Activated naive CD4-positive, alpha-beta T cell treated with anti-CD3 and anti-CD28 coated beads, Interleukin-2, amount 50 U/mL, for 24 hours (primary cell): Measurements from ENCODE around the gene UBR3.
"Not testable (repeated sequence)": the region's sequence is repeated elsewhere in the genome, so short reads cannot be mapped to it uniquely, and the experiment has no call there.

Experiments used
- H3K27ac Mint-ChIP-seq: one replicate; pipeline ENCODE4 v1.8.0; 2021; ENCODE audit warnings: mild to moderate bottlenecking, mixed read lengths
- H3K27me3 Mint-ChIP-seq: one replicate; pipeline ENCODE4 v1.8.0; 2021; ENCODE audit warnings: mixed read lengths
- H3K36me3 Mint-ChIP-seq: one replicate; pipeline ENCODE4 v1.8.0; 2021; ENCODE audit warnings: mixed read lengths
- H3K4me1 Mint-ChIP-seq: one replicate; pipeline ENCODE4 v1.8.0; 2021; ENCODE audit warnings: mixed read lengths
- H3K4me3 Mint-ChIP-seq: one replicate; pipeline ENCODE4 v1.8.0; 2021; ENCODE audit warnings: mild to moderate bottlenecking, mixed read lengths
- H3K9me3 Mint-ChIP-seq: one replicate; pipeline ENCODE4 v1.8.0; 2021; ENCODE audit warnings: mixed read lengths

UBR3 gene

GRCh38 chr2:169887120-169887519 lies 59.9 kb downstream of the UBR3 start:
- no peak overlapping the region for H3K27ac Mint-ChIP-seq
- H3K4me1 Mint-ChIP-seq: no peaks in the 10 kb centered on the region
- no peaks in the 10 kb centered on the region for H3K9me3 Mint-ChIP-seq
- peaks cover 5% of the 10 kb centered on the region for H3K36me3 Mint-ChIP-seq
- H3K27me3 Mint-ChIP-seq: no peaks in the 10 kb centered on the region
- no peak overlapping the region for H3K4me3 Mint-ChIP-seq

DNA sequence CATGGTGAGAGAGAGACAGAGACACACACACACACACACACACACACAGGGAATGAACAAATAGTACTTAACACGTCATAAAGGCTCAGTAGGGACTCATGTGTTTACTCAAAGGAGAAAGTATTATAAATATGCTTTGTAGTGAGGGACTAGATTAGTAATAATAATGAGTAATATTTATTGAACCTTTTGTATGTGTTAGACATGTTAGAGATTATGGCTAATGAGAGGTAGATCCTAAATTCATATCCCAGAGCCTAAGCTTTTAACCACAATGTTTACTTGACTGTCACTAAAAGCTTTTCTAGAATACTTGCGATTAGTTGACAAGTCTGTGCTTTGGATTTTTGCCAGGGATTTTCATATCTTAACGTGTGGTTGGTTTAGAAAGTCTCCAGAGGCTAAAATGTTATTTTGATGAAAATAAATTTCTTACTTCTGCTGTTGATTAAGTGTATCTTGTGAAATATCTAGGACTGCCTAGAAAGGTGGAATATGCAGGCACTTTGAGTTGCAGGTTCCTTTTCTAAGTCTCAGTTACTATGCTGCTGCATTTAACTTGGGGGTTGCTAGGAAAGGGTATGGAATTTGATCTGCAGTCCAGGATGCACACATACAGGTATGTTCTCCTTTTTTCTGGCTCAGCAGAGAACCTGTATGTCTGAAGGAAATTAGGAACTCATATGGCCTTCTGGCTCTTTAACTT lies 64.5 kb downstream of the UBR3 start:
- Mint-ChIP-seq H3K27ac (no peak overlapping the region), H3K36me3 (peaks cover 9% of the 10 kb centered on the region), H3K9me3 (no peaks in the 10 kb centered on the region), H3K4me3 (no peak overlapping the region), H3K4me1 (no peaks in the 10 kb centered on the region), H3K27me3 (no peaks in the 10 kb centered on the region)

DNA sequence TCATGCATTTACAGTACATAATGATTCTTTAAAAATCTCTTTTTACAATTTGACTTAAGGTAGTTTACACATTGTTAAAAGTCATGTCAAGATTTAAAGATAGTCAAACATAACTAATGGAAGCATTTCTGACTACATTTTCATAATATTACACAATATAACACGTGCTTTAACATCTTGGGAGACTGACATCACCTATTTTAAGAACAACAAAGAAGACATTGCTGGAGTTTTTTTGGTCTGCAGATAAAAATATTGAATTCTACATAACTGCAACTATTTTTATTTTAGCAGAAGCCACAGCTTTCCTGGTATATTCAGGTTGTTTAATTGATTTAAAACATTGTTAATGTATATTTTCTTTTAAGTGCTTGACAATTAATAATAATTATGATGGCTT lies 65.7 kb downstream of the UBR3 start:
- no peak overlapping the region for H3K4me3 Mint-ChIP-seq
- peaks cover 9% of the 10 kb centered on the region for H3K36me3 Mint-ChIP-seq
- H3K27me3 Mint-ChIP-seq: no peaks in the 10 kb centered on the region
- no peaks in the 10 kb centered on the region for H3K4me1 Mint-ChIP-seq
- no peak overlapping the region for H3K27ac Mint-ChIP-seq
- H3K9me3 Mint-ChIP-seq: no peaks in the 10 kb centered on the region

- Mint-ChIP-seq H3K4me3 (no peak overlapping the region), H3K9me3 (no peaks in the 10 kb centered on the region), H3K27me3 (no peaks in the 10 kb centered on the region), H3K27ac (no peak overlapping the region), H3K4me1 (no peaks in the 10 kb centered on the region), H3K36me3 (peaks cover 9% of the 10 kb centered on the region)
Measured at GRCh38 chr2:169895294-169895985, 68.2 kb downstream of the UBR3 start.

- Mint-ChIP-seq H3K27ac (no peak overlapping the region), H3K27me3 (no peaks in the 10 kb centered on the region), H3K9me3 (no peaks in the 10 kb centered on the region), H3K36me3 (peaks cover 14% of the 10 kb centered on the region), H3K4me3 (no peak overlapping the region), H3K4me1 (no peaks in the 10 kb centered on the region)
Measured at GRCh38 chr2:169897834-169898233, 70.6 kb downstream of the UBR3 start.

- not testable (repeated sequence) for H3K4me3 Mint-ChIP-seq, H3K9me3 Mint-ChIP-seq, H3K27ac Mint-ChIP-seq, H3K4me1 Mint-ChIP-seq, H3K27me3 Mint-ChIP-seq
- H3K36me3 Mint-ChIP-seq: peaks cover 14% of the 10 kb centered on the region
Measured at GRCh38 chr2:169900103-169900502, 72.8 kb downstream of the UBR3 start.

GRCh38 chr2:169900686-169901085 lies 73.4 kb downstream of the UBR3 start:
- no peak overlapping the region for H3K4me3 Mint-ChIP-seq
- no peaks in the 10 kb centered on the region for H3K9me3 Mint-ChIP-seq
- H3K36me3 Mint-ChIP-seq: peaks cover 9% of the 10 kb centered on the region
- no peak overlapping the region for H3K27ac Mint-ChIP-seq
- no peaks in the 10 kb centered on the region for H3K27me3 Mint-ChIP-seq
- H3K4me1 Mint-ChIP-seq: no peaks in the 10 kb centered on the region

DNA sequence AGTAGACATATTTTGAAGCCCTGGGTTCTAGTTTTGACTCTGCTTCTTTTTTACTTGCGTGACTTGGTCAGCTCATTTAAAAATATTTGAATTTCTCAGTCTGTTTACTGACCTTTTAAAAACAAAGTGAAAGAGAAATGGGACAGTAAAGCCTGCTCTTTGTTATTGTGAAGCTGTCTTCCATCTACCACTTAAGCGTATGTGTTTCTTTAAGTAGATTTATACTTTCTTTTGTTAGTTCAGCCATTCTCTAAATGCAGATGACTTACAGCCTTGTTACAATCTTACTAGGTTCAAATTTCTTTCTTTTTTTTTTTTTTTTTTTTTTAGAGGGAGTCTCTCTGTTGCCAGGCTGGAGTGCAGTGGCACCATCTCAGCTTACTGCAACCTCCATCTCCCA lies 79.5 kb downstream of the UBR3 start:
- Mint-ChIP-seq H3K9me3 (no peaks in the 10 kb centered on the region), H3K4me1 (no peaks in the 10 kb centered on the region), H3K4me3 (no peak overlapping the region), H3K36me3 (peaks cover 11% of the 10 kb centered on the region), H3K27me3 (no peaks in the 10 kb centered on the region), H3K27ac (no peak overlapping the region)

DNA sequence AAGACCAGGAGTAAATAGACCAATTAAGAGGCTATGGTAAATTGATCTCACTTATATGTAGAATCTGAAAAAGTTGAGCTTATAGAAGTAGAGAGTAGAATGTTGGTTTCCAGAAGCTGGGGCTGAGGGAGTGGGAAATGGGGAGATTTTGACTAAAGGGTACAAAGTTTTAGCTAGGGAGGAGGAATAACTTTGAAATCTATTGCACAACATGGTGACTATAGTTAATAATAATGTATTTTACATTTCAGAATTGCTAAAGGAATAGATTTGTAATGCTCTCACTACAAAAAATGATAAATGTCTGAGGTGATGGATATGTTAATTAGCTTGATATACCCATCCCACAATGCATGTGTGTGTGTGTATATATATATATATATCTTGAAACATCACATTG lies 82.1 kb downstream of the UBR3 start:
- no peak overlapping the region for H3K4me3 Mint-ChIP-seq
- no peaks in the 10 kb centered on the region for H3K27me3 Mint-ChIP-seq
- H3K9me3 Mint-ChIP-seq: no peaks in the 10 kb centered on the region
- peaks cover 13% of the 10 kb centered on the region for H3K36me3 Mint-ChIP-seq
- H3K27ac Mint-ChIP-seq: no peak overlapping the region
- no peaks in the 10 kb centered on the region for H3K4me1 Mint-ChIP-seq

GRCh38 chr2:169910109-169910799 lies 83.0 kb downstream of the UBR3 start:
- H3K4me1 Mint-ChIP-seq: no peaks in the 10 kb centered on the region
- H3K9me3 Mint-ChIP-seq: no peaks in the 10 kb centered on the region
- H3K27me3 Mint-ChIP-seq: no peaks in the 10 kb centered on the region
- H3K36me3 Mint-ChIP-seq: peaks cover 13% of the 10 kb centered on the region
- no peak overlapping the region for H3K4me3 Mint-ChIP-seq
- H3K27ac Mint-ChIP-seq: no peak overlapping the region

DNA sequence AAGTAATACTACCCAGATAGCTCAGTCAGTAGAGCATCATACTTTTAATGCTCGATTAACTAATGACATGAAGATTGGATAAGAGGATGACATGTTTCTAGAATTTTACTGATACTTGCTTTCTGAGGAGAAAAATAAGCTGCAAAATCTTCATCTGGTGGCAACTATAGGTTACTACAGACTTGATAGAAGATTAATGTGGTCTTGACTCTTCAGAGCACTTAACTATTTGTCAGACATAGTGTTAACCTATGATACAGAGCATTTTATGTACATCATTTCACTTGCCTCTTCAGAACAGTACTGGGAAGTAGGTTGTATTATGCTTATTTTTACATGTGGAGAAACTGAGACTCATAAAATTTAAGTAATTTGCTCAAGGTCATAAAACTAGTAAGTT lies 83.9 kb downstream of the UBR3 start:
- H3K4me1 Mint-ChIP-seq: no peaks in the 10 kb centered on the region
- no peaks in the 10 kb centered on the region for H3K9me3 Mint-ChIP-seq
- H3K27me3 Mint-ChIP-seq: no peaks in the 10 kb centered on the region
- H3K27ac Mint-ChIP-seq: no peak overlapping the region
- no peak overlapping the region for H3K4me3 Mint-ChIP-seq
- H3K36me3 Mint-ChIP-seq: peaks cover 13% of the 10 kb centered on the region

GRCh38 chr2:169916623-169917022 lies 89.4 kb downstream of the UBR3 start:
- no peaks in the 10 kb centered on the region for H3K4me1 Mint-ChIP-seq
- no peak overlapping the region for H3K4me3 Mint-ChIP-seq
- H3K27me3 Mint-ChIP-seq: no peaks in the 10 kb centered on the region
- H3K36me3 Mint-ChIP-seq: peaks cover 21% of the 10 kb centered on the region
- no peaks in the 10 kb centered on the region for H3K9me3 Mint-ChIP-seq
- H3K27ac Mint-ChIP-seq: no peak overlapping the region

DNA sequence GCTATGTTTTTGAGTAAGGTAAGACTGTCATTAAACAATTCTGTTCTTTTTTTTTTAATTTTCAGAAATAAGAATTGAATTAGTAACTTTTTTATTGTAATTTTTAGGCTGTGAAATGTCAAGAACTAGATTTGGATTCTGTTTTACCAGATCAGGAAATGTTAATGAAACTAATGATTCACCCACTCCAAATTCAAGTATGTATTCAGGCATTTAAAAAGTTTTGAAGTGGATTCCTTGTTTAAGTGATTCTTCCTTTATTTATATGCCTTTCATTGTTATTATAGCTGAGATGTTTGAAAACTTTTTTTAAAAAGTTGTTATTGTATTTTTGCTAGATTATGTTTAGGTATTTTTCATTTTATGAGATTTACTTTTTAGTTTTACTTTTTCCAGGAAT lies 96.7 kb downstream of the UBR3 start:
- Mint-ChIP-seq H3K36me3 (peaks cover 7% of the 10 kb centered on the region), H3K4me1 (no peaks in the 10 kb centered on the region), H3K9me3 (no peaks in the 10 kb centered on the region), H3K27ac (no peak overlapping the region), H3K4me3 (no peak overlapping the region), H3K27me3 (no peaks in the 10 kb centered on the region)

DNA sequence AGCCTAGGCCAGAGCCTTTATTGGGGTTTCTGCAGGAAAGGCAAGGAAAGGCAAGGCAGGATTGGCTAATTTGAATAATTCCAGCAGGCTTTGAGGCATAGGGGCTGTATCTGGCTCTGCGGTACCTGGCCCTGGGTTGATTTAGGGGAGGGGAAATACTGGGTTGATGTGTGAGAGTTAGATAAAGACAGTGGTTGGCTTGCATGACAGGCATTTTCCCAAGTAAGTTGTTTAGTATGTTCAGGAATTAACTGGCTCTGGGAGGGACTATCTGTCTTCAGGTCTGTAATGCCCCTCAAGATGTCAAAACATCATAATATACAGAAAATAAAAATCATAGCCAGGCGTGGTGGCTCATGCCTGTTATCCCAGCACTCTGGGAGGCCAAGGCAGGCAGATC lies 98.7 kb downstream of the UBR3 start:
- H3K36me3 Mint-ChIP-seq: peaks cover 3% of the 10 kb centered on the region
- no peaks in the 10 kb centered on the region for H3K9me3 Mint-ChIP-seq
- peak overlapping the region; percentile 77 for H3K27ac Mint-ChIP-seq
- no peak overlapping the region for H3K4me3 Mint-ChIP-seq
- no peaks in the 10 kb centered on the region for H3K27me3 Mint-ChIP-seq
- no peaks in the 10 kb centered on the region for H3K4me1 Mint-ChIP-seq

DNA sequence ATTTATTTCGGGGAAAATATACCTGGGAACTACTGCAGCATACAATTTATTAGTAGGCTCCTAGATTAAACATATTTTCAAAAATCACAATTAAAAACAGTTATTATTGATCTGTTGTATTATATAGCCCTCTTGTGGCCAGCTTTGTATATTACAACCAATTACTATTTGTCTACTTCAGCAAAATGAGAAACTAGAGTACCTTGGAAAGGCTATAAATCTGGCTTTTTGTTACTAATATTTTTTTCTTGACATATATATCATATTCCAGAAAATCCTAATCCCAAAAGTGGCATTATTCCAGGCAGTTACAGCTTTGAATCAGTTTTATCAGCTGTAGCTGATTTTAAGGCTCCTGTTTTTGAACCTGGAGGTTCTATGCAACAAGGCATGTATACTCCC lies 101.2 kb downstream of the UBR3 start:
- H3K36me3 Mint-ChIP-seq: peaks cover 3% of the 10 kb centered on the region
- H3K9me3 Mint-ChIP-seq: no peaks in the 10 kb centered on the region
- no peaks in the 10 kb centered on the region for H3K4me1 Mint-ChIP-seq
- H3K4me3 Mint-ChIP-seq: no peak overlapping the region
- no peaks in the 10 kb centered on the region for H3K27me3 Mint-ChIP-seq
- no peak overlapping the region for H3K27ac Mint-ChIP-seq

DNA sequence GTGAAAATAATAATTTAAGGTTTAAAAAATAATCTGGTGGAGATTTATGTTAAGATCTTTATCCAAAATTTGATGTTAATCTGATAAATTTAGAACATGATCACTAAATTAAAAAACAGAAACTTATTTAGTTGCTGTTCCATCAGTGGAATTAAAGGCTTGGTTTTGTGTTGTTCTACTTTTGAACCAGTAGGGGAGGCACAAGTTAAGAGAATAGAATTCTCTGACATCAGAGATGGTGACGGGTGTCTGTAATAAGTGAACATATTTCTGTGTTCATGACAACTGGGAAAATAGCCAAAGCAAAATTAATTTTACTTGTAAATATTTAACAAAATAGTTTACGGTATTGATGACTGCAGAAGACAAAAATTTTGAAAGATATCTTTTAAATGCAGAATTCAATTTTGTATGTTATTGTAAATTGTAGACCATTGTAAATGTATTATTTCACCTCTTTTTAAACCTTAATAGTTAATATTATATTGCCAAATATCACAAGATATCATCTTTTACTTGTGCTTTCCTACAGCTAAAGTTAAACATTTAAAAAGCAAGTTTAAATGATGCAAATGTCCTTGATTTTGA lies 106.0 kb downstream of the UBR3 start:
- no peaks in the 10 kb centered on the region for H3K9me3 Mint-ChIP-seq
- no peaks in the 10 kb centered on the region for H3K27me3 Mint-ChIP-seq
- no peaks in the 10 kb centered on the region for H3K4me1 Mint-ChIP-seq
- no peak overlapping the region for H3K27ac Mint-ChIP-seq
- H3K36me3 Mint-ChIP-seq: peaks cover 10% of the 10 kb centered on the region
- H3K4me3 Mint-ChIP-seq: no peak overlapping the region
